ENCODE measurements around the gene ZNF426. TPM values are rescaled to one million over a fixed set of nuclear protein-coding genes. Genes with fewer than 3 reads are reported as not detected.

ZNF426 gene
- total RNA-seq, 4 donors from 2014 or later: 13.7 to 19.4 (median 17.5) TPM

GRCh38 chr19:9570255-9570654 is 31.8 kb upstream of the ZNF426 start:
- H3K27me3 ChIP-seq: no peaks in the 10 kb centered on the region
- 95% methylated on average over 6 of the region's 6 CpGs for WGBS
- H3K27ac ChIP-seq (replicated peaks in 1 of 4): no peak overlapping the region
- H3K4me3 ChIP-seq: no peak overlapping the region
- no peak for DNase-seq (ENCODE audit: extremely low spot score)
- H3K9me3 ChIP-seq: peaks cover 14 to 100% (median 99%) of the 10 kb centered on the region in 4 donors
- H3K4me1 ChIP-seq: no peaks in the 10 kb centered on the region
- no peak for TF ChIP-seq EP300 (IDR thresholded peaks at IDR 0.05)
- no peak for TF ChIP-seq POLR2AphosphoS5 (IDR thresholded peaks at IDR 0.05)
- TF ChIP-seq CTCF (IDR thresholded peaks at IDR 0.05): no peak
- no peak for TF ChIP-seq POLR2A (IDR thresholded peaks at IDR 0.05; ENCODE audit: low read depth)
- H3K36me3 ChIP-seq: peaks cover 40 to 63% (median 51%) of the 10 kb centered on the region in 4 donors
- intact Hi-C loops (cut with DNase I): no loop called here

GRCh38 chr19:9566729-9567128 is 28.3 kb upstream of the ZNF426 start:
- H3K27ac ChIP-seq (replicated peaks in 1 of 4): no peak overlapping the region
- WGBS: 100% methylated on average over 1 of the region's 1 CpG
- peaks cover 71 to 85% (median 76%) of the 10 kb centered on the region in 4 donors for H3K36me3 ChIP-seq
- intact Hi-C loops (cut with DNase I): no loop called here
- H3K27me3 ChIP-seq: no peaks in the 10 kb centered on the region
- no peak for DNase-seq (ENCODE audit: extremely low spot score)
- H3K9me3 ChIP-seq: peaks cover 17 to 100% (median 98%) of the 10 kb centered on the region in 4 donors
- peak overlapping the region in 1 of 4 donors; percentile 3 for H3K4me3 ChIP-seq
- TF ChIP-seq EP300 (IDR thresholded peaks at IDR 0.05) (no peak), POLR2AphosphoS5 (IDR thresholded peaks at IDR 0.05) (no peak), CTCF (IDR thresholded peaks at IDR 0.05) (no peak), POLR2A (IDR thresholded peaks at IDR 0.05; ENCODE audit: low read depth) (no peak)
- H3K4me1 ChIP-seq: no peaks in the 10 kb centered on the region

- Histone ChIP-seq H3K27ac (replicated peaks in 1 of 4) (no peak overlapping the region), H3K4me3 (peak overlapping the region in 1 of 4 donors; percentile 3), H3K36me3 (peaks cover 74 to 91% (median 82%) of the 10 kb centered on the region in 4 donors), H3K4me1 (no peaks in the 10 kb centered on the region), H3K9me3 (peaks cover 21 to 100% (median 98%) of the 10 kb centered on the region in 4 donors), H3K27me3 (no peaks in the 10 kb centered on the region)
- DNase-seq (ENCODE audit: extremely low spot score): no peak
- intact Hi-C loops (cut with DNase I): no loop called here
- no peak for TF ChIP-seq POLR2AphosphoS5 (IDR thresholded peaks at IDR 0.05)
- TF ChIP-seq POLR2A (IDR thresholded peaks at IDR 0.05; ENCODE audit: low read depth): no peak
- no peak for TF ChIP-seq CTCF (IDR thresholded peaks at IDR 0.05)
- no peak for TF ChIP-seq EP300 (IDR thresholded peaks at IDR 0.05)
- WGBS: 98% methylated on average over 9 of the region's 9 CpGs
Measured at GRCh38 chr19:9565900-9566705, 27.7 kb upstream of the ZNF426 start.

- Histone ChIP-seq H3K4me1 (no peaks in the 10 kb centered on the region), H3K9me3 (peaks cover 0 to 23% (median 6%) of the 10 kb centered on the region in 4 donors), H3K4me3 (no peak overlapping the region), H3K27me3 (no peaks in the 10 kb centered on the region), H3K27ac (replicated peaks in 1 of 4) (no peak overlapping the region), H3K36me3 (no peaks in the 10 kb centered on the region)
- intact Hi-C loops (cut with DNase I): no loop called here
- WGBS: 94% methylated on average over 7 of the region's 7 CpGs
- DNase-seq (ENCODE audit: extremely low spot score): no peak
- no peak for TF ChIP-seq EP300 (IDR thresholded peaks at IDR 0.05)
- no peak for TF ChIP-seq POLR2AphosphoS5 (IDR thresholded peaks at IDR 0.05)
- no peak for TF ChIP-seq CTCF (IDR thresholded peaks at IDR 0.05)
- TF ChIP-seq POLR2A (IDR thresholded peaks at IDR 0.05; ENCODE audit: low read depth): no peak
Measured at GRCh38 chr19:9552536-9553274, 14.3 kb upstream of the ZNF426 start.

Data from esophagus muscularis mucosa (tissue), 4 donors.